Activated gamma-delta T cell treated with Interleukin-2 at 50 U/mL for 16 hours (primary cell): Measurements from ENCODE around the gene TAB3.

Experiments used
- DNase-seq: peaks from one replicate; pipeline ENCODE4 v3.0.0-alpha.2; 2020

TAB3 gene, protein sequence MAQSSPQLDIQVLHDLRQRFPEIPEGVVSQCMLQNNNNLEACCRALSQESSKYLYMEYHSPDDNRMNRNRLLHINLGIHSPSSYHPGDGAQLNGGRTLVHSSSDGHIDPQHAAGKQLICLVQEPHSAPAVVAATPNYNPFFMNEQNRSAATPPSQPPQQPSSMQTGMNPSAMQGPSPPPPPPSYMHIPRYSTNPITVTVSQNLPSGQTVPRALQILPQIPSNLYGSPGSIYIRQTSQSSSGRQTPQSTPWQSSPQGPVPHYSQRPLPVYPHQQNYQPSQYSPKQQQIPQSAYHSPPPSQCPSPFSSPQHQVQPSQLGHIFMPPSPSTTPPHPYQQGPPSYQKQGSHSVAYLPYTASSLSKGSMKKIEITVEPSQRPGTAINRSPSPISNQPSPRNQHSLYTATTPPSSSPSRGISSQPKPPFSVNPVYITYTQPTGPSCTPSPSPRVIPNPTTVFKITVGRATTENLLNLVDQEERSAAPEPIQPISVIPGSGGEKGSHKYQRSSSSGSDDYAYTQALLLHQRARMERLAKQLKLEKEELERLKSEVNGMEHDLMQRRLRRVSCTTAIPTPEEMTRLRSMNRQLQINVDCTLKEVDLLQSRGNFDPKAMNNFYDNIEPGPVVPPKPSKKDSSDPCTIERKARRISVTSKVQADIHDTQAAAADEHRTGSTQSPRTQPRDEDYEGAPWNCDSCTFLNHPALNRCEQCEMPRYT

DNA sequence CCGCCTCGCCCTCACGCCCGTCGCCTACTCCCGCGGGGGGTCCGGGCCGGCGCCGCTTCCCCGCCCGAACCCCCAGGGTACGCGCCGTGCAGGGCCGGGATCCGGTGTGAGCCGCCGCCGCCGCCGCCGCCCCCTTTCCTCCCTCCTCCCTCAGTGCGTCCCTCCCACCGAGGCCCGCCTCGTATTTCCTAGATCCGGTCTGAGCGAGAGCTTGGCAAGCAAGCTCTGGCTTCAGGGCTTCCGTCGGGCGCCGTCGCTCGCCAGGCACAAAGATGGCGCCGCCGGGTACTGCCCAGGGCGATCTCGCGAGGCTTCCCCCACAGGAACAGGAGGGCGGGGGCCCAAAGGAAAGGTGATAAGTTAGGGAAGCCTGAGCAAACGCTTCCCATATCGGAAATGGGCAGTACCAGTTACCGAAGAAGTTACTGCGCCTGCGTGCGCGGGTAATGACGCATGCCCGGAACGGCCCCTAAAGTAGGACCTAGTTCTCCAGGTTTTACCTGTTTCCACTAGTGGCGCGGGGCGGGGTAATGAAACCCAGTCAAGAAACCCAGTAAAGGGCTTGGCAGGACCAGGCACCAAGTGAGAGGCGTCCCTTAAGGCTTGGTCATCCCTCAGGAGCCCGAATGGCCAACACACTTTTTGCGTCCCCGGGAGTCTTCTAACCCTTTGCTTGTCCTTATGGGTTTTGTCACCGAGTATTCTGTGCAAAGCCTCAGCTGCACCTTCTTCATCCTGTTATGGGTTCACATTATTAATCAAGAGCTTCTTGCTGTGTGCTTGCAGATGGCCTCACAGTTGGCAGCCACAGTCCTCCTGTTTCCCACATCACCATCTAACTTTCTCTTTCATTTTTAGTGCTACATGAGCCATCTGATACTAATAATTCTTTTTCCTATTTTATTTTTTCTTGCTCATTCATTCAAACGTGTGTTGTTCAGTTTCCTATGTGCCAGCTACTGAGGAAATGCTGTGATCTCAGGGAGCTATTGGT, at the start of gene TAB3:
Gene TAB3, minus strand, starts transcription at position 108 of the 994 bp plus-strand sequence. CDS start 29,666 bp downstream, outside the sequence.
- DNase-seq: peak; percentile 89

DNA sequence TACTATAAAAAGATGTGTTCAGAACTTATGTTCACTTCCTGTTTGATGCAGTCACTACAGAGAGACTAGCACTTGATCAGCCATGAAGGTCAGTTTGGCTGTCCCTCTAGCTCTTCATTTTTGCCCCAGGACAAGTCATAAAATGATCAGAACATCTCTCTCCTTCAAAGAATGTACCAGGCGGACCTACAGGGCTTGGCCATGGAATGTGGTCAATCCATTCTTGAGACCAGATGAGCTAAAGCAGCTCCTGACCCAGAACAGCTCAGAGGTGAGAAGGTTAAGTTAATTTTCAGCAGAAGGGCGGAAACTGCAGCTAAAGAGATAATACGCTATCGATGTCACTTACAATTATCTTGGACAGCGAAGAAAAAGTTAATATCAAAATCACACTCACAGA, 49.2 kb upstream of the TAB3 start:
- no peak for DNase-seq

DNA sequence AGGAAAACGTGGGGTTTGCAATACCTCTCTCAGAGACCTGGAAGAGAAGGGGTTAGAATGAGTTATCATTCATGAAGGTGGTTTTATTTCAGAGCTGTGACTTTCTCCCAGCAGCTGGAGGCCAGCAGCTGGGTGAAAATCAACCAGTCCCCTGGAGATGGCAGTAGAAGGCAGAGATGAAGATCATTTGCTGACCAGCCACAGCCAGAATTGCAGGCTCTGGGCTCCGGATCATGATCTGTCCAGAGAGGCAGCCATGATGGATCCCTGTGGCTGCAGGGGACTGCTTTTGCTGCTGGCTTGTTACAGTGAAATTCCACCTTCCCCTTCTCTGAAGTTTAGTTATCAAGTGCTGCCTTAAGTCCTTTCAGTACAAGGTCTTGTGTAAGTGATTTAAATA, 46.9 kb upstream of the TAB3 start:
- no peak for DNase-seq

GRCh38 chrX:30931920-30932319, 42.9 kb upstream of the TAB3 start:
- DNase-seq: no peak

DNA sequence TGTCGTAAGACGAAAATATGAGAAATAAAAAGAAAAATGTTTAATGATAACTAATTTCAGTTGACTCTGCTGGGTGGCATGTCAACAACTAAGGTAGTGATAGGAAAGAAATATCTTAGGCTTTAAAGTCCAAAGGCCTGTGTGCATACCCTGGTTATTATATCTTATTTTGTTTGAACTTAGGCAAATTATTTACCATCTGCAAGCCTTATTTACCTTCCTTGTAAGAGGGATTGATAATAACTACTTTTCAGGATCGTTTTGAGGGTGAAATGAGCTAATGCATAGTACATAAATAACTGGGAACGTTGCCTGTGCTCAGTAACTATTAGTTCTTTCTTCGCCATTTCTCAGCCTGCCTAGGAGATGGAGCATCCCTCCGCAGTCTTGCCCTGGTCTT, 41.6 kb upstream of the TAB3 start:
- no peak for DNase-seq

GRCh38 chrX:30930143-30930542, 41.1 kb upstream of the TAB3 start:
- DNase-seq: no peak

GRCh38 chrX:30920271-30920670, 31.2 kb upstream of the TAB3 start:
- DNase-seq: no peak

- DNase-seq: no peak
Measured at GRCh38 chrX:30918480-30918879, 29.4 kb upstream of the TAB3 start.

- DNase-seq: no peak
Measured at GRCh38 chrX:30913492-30913891, 24.4 kb upstream of the TAB3 start.

- no peak for DNase-seq
Measured at GRCh38 chrX:30910124-30910860, 21.2 kb upstream of the TAB3 start.

- DNase-seq: no peak
Measured at GRCh38 chrX:30906726-30907125, 17.7 kb upstream of the TAB3 start.

DNA sequence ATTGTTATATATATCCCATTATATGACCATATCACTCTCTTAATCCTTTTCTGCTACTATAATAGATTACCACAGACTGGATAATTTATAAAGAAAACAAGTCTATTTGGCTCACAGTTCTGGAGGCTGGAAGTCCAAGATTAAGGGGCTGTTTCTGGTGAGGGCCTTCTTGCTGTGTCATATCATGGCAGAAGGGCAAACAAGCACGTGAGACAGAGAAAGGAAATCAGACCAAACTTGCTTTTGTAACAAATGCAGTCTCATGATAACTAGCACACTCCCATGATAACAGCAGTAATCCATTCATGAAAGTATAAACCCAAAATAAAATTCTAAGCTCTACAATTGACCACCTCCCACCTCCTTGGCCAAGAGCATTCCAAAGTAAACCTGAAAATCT, 16.3 kb upstream of the TAB3 start:
- no peak for DNase-seq

DNA sequence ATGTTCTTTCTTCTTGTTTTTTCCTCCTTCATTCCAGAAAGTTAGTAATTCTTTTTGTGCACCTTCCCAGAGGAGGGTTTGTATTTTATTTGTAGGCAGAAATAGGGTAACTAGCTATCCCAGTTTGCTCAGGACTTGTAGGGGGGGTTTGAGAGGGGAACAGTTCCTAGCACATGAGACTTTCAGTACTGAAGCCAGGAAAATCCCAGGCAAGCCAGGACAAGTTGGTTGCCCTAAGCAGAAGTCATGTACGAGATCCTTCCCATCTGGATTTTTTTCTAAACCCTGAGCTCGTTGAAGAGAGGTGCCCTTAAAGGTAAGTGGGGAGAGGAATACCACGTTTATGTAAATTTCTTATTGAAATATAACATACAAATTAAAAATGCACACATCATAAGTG, 15.6 kb upstream of the TAB3 start:
- DNase-seq: no peak

- DNase-seq: no peak
Measured at GRCh38 chrX:30904186-30904585, 15.1 kb upstream of the TAB3 start.

- no peak for DNase-seq
Measured at GRCh38 chrX:30900227-30900626, 11.2 kb upstream of the TAB3 start.

DNA sequence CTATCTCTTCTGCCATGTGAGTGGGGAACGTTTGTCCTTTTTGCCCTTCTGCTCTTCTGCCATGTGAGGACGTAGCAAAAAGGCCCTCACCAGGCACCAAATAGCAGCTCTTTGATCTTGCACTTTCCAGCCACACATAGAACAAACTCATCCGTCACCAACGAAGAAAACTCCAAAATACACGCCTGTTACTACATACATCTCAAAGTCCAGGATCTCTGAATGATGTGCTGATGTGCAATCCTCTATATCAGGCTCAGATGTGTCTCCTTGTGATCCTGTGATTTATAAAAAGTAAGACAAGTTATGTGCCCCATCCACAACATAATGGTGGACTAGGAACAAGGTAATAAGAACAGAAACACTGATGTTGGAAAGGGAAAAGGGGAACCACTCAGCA, 9.8 kb upstream of the TAB3 start:
- no peak for DNase-seq

DNA sequence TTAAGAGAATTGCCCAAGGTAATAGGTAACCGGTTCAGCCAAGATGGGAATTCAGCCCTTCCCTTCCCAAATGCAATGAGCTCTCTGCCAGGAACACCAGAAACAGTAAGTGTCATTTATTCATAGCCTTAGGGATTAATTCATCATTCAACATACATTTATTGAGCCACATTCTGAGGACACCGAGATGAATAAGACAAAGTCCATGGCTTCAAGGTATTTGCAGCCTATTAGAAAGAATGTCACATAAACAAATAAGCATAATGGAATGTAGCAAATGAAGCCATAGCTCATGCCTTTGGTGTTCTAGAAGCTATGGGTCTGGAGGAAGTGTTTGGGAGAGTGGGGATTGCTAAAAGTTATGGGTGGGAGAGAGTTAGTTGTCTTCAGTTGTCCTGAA, 6.3 kb upstream of the TAB3 start:
- no peak for DNase-seq

GRCh38 chrX:30893206-30893605, 4.2 kb upstream of the TAB3 start:
- DNase-seq: no peak

DNA sequence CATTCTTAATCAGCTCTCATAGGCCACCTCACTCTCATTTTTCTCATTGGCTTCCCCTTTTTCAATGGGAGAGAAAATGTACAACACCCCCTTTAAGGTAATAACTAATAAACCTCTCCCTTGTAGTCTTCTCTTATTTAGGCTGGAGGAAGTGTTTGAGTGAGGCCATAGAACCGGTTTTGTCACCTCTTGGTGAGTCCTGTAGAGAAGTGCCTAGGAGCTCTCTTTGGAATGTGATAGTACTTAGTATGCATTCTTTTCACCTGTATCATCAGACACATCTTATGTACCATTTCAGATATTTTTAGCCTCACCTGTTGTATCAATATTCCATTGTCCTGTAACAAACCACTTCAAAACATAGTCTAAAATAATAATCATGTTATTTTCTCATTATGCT, 3.5 kb upstream of the TAB3 start:
- DNase-seq: no peak

- peak; percentile 5 for DNase-seq
Measured at GRCh38 chrX:30888526-30889146, 418 bp downstream of the TAB3 start.

DNA sequence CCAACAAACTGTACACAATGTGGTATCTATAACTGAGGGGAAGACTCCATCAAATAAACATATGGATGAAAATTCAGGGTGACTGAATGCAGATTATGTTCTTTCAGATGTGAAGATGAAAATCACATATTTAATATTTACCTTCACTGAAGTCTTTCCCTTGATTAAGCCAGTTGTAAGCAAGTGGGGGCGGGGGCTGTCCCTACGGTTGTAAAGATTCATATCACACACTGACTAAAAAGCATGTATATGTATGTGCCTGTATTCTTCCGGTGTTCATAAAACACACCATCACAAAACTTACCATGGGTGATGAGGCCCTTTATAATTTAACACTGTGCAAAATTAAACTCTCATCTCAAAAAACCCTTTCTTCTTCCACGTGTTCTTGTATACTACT, 1.3 kb downstream of the TAB3 start:
- DNase-seq: no peak

GRCh38 chrX:30887288-30887687, 1.8 kb downstream of the TAB3 start:
- DNase-seq: no peak
